ENCODE results near the gene KRT37. TPM values are rescaled to one million over a fixed set of nuclear protein-coding genes. Genes with fewer than 3 reads are reported as not detected.

Gene KRT37
- total RNA-seq, 2 donors from 2014 or later, result not detected

DNA sequence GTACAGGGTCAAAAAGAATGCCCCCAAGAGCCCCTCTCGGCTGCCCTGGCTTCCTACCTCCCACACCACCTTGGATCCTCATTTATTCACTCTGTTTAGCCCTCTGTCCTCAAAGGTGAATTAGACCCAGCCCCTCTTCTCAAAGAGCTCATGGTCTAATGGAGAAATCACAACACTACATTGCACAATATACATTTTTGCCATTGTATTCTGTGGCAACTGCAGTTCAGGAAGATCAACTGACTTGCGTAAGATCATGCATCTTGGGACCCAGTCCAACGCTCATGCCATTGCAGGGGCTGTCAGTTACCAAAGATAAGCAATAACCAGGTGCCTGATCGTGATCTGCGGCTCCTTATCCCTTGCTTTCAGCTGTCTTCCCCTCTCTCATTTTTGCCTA, 15.0 kb upstream of the KRT37 start:
- no peak overlapping the region for H3K9ac ChIP-seq (ENCODE audit: extremely low read depth, low read length, poor library complexity, severe bottlenecking)
- Mint-ChIP-seq H3K27me3 (ENCODE audit: insufficient read depth) (peaks cover 6% of the 10 kb centered on the region), H3K4me1 (no peaks in the 10 kb centered on the region), H3K9me3 (no peaks in the 10 kb centered on the region), H3K27ac (no peak overlapping the region), H3K4me3 (no peak overlapping the region), H3K36me3 (ENCODE audit: low read depth) (no peaks in the 10 kb centered on the region)
- H3K27ac ChIP-seq (ENCODE audit: low read depth, low read length), result no peak overlapping the region
- no peak overlapping the region for H3K4me3 ChIP-seq (ENCODE audit: low read length)
- no peaks in the 10 kb centered on the region for H3K4me1 ChIP-seq (ENCODE audit: control insufficient read depth, insufficient read depth, low read length)
- H3K9me3 ChIP-seq (ENCODE audit: control insufficient read depth, low read length), result no peaks in the 10 kb centered on the region
- TF ChIP-seq, protein P1, sequence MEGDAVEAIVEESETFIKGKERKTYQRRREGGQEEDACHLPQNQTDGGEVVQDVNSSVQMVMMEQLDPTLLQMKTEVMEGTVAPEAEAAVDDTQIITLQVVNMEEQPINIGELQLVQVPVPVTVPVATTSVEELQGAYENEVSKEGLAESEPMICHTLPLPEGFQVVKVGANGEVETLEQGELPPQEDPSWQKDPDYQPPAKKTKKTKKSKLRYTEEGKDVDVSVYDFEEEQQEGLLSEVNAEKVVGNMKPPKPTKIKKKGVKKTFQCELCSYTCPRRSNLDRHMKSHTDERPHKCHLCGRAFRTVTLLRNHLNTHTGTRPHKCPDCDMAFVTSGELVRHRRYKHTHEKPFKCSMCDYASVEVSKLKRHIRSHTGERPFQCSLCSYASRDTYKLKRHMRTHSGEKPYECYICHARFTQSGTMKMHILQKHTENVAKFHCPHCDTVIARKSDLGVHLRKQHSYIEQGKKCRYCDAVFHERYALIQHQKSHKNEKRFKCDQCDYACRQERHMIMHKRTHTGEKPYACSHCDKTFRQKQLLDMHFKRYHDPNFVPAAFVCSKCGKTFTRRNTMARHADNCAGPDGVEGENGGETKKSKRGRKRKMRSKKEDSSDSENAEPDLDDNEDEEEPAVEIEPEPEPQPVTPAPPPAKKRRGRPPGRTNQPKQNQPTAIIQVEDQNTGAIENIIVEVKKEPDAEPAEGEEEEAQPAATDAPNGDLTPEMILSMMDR (conservative IDR thresholded peaks at IDR 0.05), result no peak
- no peaks in the 10 kb centered on the region for H3K36me3 ChIP-seq (ENCODE audit: control insufficient read depth, insufficient read depth, low read length)
- no peak for DNase-seq
- H3K27me3 ChIP-seq (ENCODE audit: control insufficient read depth, insufficient read depth, low read length, poor library complexity, severe bottlenecking), result no peaks in the 10 kb centered on the region
- 71 to 73% methylated on average over 5 of the region's 5 CpGs for WGBS, 2 experiments (ENCODE audit: insufficient coverage in 1 of 2, insufficient read length in 1 of 2)

DNA sequence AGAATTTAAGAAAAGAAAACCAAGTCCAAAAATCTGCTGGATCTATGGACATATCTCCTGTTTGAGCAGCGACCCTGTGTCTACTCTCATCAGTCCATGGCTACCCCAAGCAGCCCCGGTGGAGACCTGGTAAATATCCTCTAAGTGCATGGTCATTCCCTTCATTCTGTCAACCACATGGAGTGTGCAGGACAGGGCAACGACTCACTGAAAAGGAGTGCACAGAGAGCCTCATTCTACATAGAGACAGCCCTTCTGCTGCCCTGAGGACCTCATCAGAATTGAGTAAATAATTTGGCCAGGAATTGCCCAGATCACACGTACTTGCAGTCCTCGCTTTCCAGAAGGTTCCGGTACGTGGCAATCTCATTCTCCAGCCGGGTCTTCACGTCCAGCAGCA, 13.4 kb upstream of the KRT37 start:
- H3K36me3 ChIP-seq (ENCODE audit: control insufficient read depth, insufficient read depth, low read length), result no peaks in the 10 kb centered on the region
- no peaks in the 10 kb centered on the region for H3K4me1 Mint-ChIP-seq
- H3K4me3 Mint-ChIP-seq, result no peak overlapping the region
- H3K27ac ChIP-seq (ENCODE audit: low read depth, low read length), result no peak overlapping the region
- H3K27me3 Mint-ChIP-seq (ENCODE audit: insufficient read depth), result peaks cover 5% of the 10 kb centered on the region
- H3K27me3 ChIP-seq (ENCODE audit: control insufficient read depth, insufficient read depth, low read length, poor library complexity, severe bottlenecking), result no peaks in the 10 kb centered on the region
- 92 to 96% methylated on average over 9 of the region's 9 CpGs for WGBS, 2 experiments (ENCODE audit: insufficient coverage in 1 of 2, insufficient read length in 1 of 2)
- no peaks in the 10 kb centered on the region for H3K9me3 Mint-ChIP-seq
- no peaks in the 10 kb centered on the region for H3K36me3 Mint-ChIP-seq (ENCODE audit: low read depth)
- TF ChIP-seq, protein P1 (conservative IDR thresholded peaks at IDR 0.05), result no peak
- H3K4me1 ChIP-seq (ENCODE audit: control insufficient read depth, insufficient read depth, low read length), result no peaks in the 10 kb centered on the region
- no peak overlapping the region for H3K9ac ChIP-seq (ENCODE audit: extremely low read depth, low read length, poor library complexity, severe bottlenecking)
- H3K27ac Mint-ChIP-seq, result no peak overlapping the region
- no peak for DNase-seq
- H3K9me3 ChIP-seq (ENCODE audit: control insufficient read depth, low read length), result no peaks in the 10 kb centered on the region
- H3K4me3 ChIP-seq (ENCODE audit: low read length), result no peak overlapping the region

DNA sequence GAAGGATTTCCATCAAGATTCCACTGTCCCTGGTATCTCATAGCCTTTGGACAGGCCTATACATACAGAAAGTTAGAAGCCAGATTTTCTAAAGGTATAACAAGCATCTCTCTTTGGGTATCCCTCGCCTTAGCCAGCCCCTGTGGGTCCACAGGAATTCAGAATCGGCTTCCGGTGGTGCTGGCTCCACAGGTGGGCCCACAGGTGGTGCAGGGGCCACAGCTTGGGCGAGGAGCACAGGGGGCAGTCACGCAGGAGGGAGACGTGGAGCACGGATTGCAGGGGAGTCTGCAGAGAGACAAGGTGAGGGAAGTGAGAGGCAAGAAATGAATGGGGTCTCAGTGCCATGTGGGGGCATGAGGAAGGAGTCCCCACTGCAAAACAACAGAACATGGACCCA, 12.9 kb upstream of the KRT37 start:
- WGBS, 2 experiments (ENCODE audit: insufficient coverage in 1 of 2, insufficient read length in 1 of 2), result 88 to 95% methylated on average over 5 to 7 of the region's 7 CpGs
- no peaks in the 10 kb centered on the region for H3K36me3 Mint-ChIP-seq (ENCODE audit: low read depth)
- no peaks in the 10 kb centered on the region for H3K9me3 Mint-ChIP-seq
- no peak for DNase-seq
- no peaks in the 10 kb centered on the region for H3K36me3 ChIP-seq (ENCODE audit: control insufficient read depth, insufficient read depth, low read length)
- H3K4me3 ChIP-seq (ENCODE audit: low read length), result no peak overlapping the region
- H3K9me3 ChIP-seq (ENCODE audit: control insufficient read depth, low read length), result no peaks in the 10 kb centered on the region
- no peaks in the 10 kb centered on the region for H3K4me1 ChIP-seq (ENCODE audit: control insufficient read depth, insufficient read depth, low read length)
- no peaks in the 10 kb centered on the region for H3K4me1 Mint-ChIP-seq
- H3K9ac ChIP-seq (ENCODE audit: extremely low read depth, low read length, poor library complexity, severe bottlenecking), result no peak overlapping the region
- no peaks in the 10 kb centered on the region for H3K27me3 ChIP-seq (ENCODE audit: control insufficient read depth, insufficient read depth, low read length, poor library complexity, severe bottlenecking)
- H3K27ac ChIP-seq (ENCODE audit: low read depth, low read length), result no peak overlapping the region
- peaks cover 5% of the 10 kb centered on the region for H3K27me3 Mint-ChIP-seq (ENCODE audit: insufficient read depth)
- no peak overlapping the region for H3K4me3 Mint-ChIP-seq
- H3K27ac Mint-ChIP-seq, result no peak overlapping the region
- TF ChIP-seq, protein P1 (conservative IDR thresholded peaks at IDR 0.05), result no peak

Data from endodermal cell (in vitro differentiated cells).